ENCODE results near the gene NXPE4.

GRCh38 chr11:114551060-114551459, 44.5 kb downstream of the NXPE4 start:
- TF ChIP-seq YY1 (IDR thresholded peaks at IDR 0.05; ENCODE audit: low read depth) (no peak), CTCF (IDR thresholded peaks at IDR 0.05) (no peak), GABPA (IDR thresholded peaks at IDR 0.05; ENCODE audit: low read depth) (no peak), RAD21 (IDR thresholded peaks at IDR 0.05; ENCODE audit: low read length) (no peak), POLR2AphosphoS5 (IDR thresholded peaks at IDR 0.05; ENCODE audit: low read depth, low read length) (no peak), EZH2phosphoT487 (IDR thresholded peaks at IDR 0.05; ENCODE audit: borderline replicate concordance, low read depth) (no peak), USF2 (IDR thresholded peaks at IDR 0.05; ENCODE audit: borderline replicate concordance, low read depth, low read length) (no peak), RCOR1 (IDR thresholded peaks at IDR 0.05; ENCODE audit: low read length) (no peak), SMC3 (IDR thresholded peaks at IDR 0.05; ENCODE audit: low read depth, low read length) (no peak), MXI1 (IDR thresholded peaks at IDR 0.05; ENCODE audit: low read depth, low read length) (no peak), SIN3A (IDR thresholded peaks at IDR 0.05; ENCODE audit: borderline replicate concordance, low read depth, low read length) (no peak), FOXJ3 (CRISPR knock-in tag; IDR thresholded peaks at IDR 0.05) (no peak), ZBTB33 (IDR thresholded peaks at IDR 0.05; ENCODE audit: borderline replicate concordance, low read depth) (no peak), JUND (IDR thresholded peaks at IDR 0.05) (no peak)

All from SK-N-SH (cell line).